Ovary (tissue), 9 donors: ENCODE measurements around the gene RETN. TPM values are rescaled to one million over a fixed set of nuclear protein-coding genes. Genes with fewer than 3 reads are reported as not detected.

Source experiments
- DNase-seq, 5 donors: peaks; one replicate each; pipeline ENCODE4 v3.0.0-alpha.2; 2019 to 2020
- H3K27ac ChIP-seq, 2 donors: fragments of 200-600 bp; one replicate each; pipeline versions ENCODE4 v1.5.1 to v1.8.0; 2019 to 2022
- H3K27me3 ChIP-seq: fragments of 200-600 bp; one replicate; pipeline ENCODE4 v1.8.0; 2022
- H3K36me3 ChIP-seq: fragments of 200-600 bp; sonication (generic); one replicate; pipeline ENCODE4 v1.5.1; 2019
- H3K4me1 ChIP-seq: one replicate; pipeline ENCODE4 v1.8.1; 2013; ENCODE audit warnings: mild to moderate bottlenecking, moderate library complexity; ENCODE audit not compliant: insufficient read depth
- H3K4me3 ChIP-seq: fragments of 200-600 bp; sonication (generic); one replicate; pipeline ENCODE4 v1.5.1; 2017
- H3K9me3 ChIP-seq, 2 donors: fragments of 200-600 bp in 1 of 2; sonication (generic) in 1 of 2; one replicate each; pipeline versions ENCODE4 v1.5.1 to v1.8.1; 2013 to 2019; ENCODE audit warnings: mild to moderate bottlenecking in 1 of 2, moderate library complexity in 1 of 2
- CTCF ChIP-seq, 3 donors: fragments of 450-650 bp in 2 of 3; fragments of 200-600 bp in 1 of 3; IDR thresholded peaks; one replicate each; pipeline versions ENCODE4 v1.5.1 to v1.8.0; 2016 to 2022; ENCODE audit warnings: antibody characterized with exemption in 3 of 3, mild to moderate bottlenecking in 1 of 3
- EP300 ChIP-seq: sonication (generic); formaldehyde crosslinking; IDR thresholded peaks from one replicate; pipeline ENCODE4 v1.6.1; 2017; ENCODE audit warnings: antibody characterized with exemption
- POLR2A ChIP-seq: fragments of 450-650 bp; IDR thresholded peaks from one replicate; pipeline ENCODE4 v1.6.1; 2017; ENCODE audit warnings: antibody characterized with exemption, mild to moderate bottlenecking, moderate library complexity
- WGBS, 3 donors: extraction: QIAGEN DNeasy Blood & Tissue Kit in 1 of 3; methylation state at CpG; one replicate each; pipeline versions ENCODE4 v1.1.5 to v1.1.7; 2013 to 2017; 5-methylcytosine and 5-hydroxymethylcytosine counted together
- intact Hi-C, 4 donors: fragments of 100-400 bp; cut with DNase I; formaldehyde crosslinking; loops; one replicate each; pipeline versions ENCODE4 v1.11.0 to v1.15.1; 2022 to 2023
- polyA plus RNA-seq, 2 donors: library from polyadenylated mRNA; stranded (reverse); fragments of 200-250 nt in 1 of 2; fragments of 350-450 nt in 1 of 2; fragmentation: Illumina TruSeq in 1 of 2; extraction: RNeasy Lipid Tissue Mini Kit (QIAGEN cat#74804) in 1 of 2; gene quantifications; one replicate each; pipeline ENCODE4 v1.2.3, GENCODE V29; 2013 to 2014
- total RNA-seq, 7 donors: library from RNA; depleted of rRNA in 2 of 7; stranded (reverse); fragments of >200 nt in 2 of 7; fragmentation: NEBNext Ultra II Directional in 3 of 7; extraction: Animal tissue kit (Norgen Biotek cat#: 25700) in 3 of 7; gene quantifications; one replicate each; pipeline versions ENCODE4 v1.1.0 to v1.2.4, GENCODE V29; 2016 to 2023
- donor health status: DM: no; HTN: no; CAD: no; lungs with moderate emphysema.
- donor health status: DM: no; HTN: no; CAD: no.
- donor health status: Bipolar disorder and iron deficiency.
- donor health status: DM: yes; HTN: yes; CAD: no.
- donor health status: DM: no; HTN: no; CAD: no.
- donor health status: DM: yes; HTN: yes; CAD: no.

RETN gene
- total and polyA plus RNA-seq, 9 donors: 0.46 to 0.52 (median 0.48) TPM; not detected in 6

DNA sequence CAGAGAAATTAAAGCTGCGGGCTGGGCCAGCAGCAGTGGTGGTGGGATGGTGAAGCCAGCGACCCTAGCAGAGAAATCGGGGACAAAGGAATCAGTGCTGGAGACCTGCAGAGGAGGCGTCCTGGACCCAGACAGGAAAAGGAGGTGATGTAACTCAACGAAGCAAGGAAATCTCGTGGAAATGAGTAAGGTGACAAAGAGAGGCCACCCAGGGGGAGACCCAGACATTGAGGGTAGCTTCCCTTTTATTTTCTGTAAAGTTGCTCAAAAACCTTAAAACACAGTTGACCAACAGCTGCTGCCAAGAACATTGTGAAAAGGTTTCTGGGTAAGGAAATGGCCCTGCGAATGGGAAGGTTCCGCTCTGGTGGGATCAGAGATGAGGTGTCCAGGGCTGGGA lies 13.3 kb upstream of the RETN start:
- H3K4me1 ChIP-seq: no peaks in the 10 kb centered on the region
- no peaks in the 10 kb centered on the region for H3K27me3 ChIP-seq
- intact Hi-C loops: no loop called here
- TF ChIP-seq EP300 (no peak), CTCF (IDR thresholded peaks at IDR 0.05) (no peak)
- DNase-seq: no peak
- no peaks in the 10 kb centered on the region for H3K9me3 ChIP-seq
- WGBS, 3 donors: 73 to 76% (median 76%) methylated on average over 8 of the region's 8 CpGs
- no peak overlapping the region for H3K4me3 ChIP-seq
- no peak overlapping the region for H3K27ac ChIP-seq
- no peaks in the 10 kb centered on the region for H3K36me3 ChIP-seq

GRCh38 chr19:7657131-7657751 lies 11.6 kb upstream of the RETN start:
- no peak overlapping the region for H3K27ac ChIP-seq
- intact Hi-C loops: no loop called here
- WGBS, 3 donors: 50 to 56% (median 55%) methylated on average over 14 of the region's 14 CpGs
- H3K36me3 ChIP-seq: no peaks in the 10 kb centered on the region
- no peak for TF ChIP-seq CTCF (IDR thresholded peaks at IDR 0.05)
- TF ChIP-seq POLR2A: no peak
- no peak for TF ChIP-seq EP300
- H3K9me3 ChIP-seq: no peaks in the 10 kb centered on the region
- H3K4me1 ChIP-seq: no peaks in the 10 kb centered on the region
- H3K27me3 ChIP-seq: no peaks in the 10 kb centered on the region
- DNase-seq: no peak
- H3K4me3 ChIP-seq: no peak overlapping the region

GRCh38 chr19:7658219-7658686 lies 10.6 kb upstream of the RETN start:
- Histone ChIP-seq H3K27me3 (no peaks in the 10 kb centered on the region), H3K27ac (no peak overlapping the region), H3K4me3 (no peak overlapping the region), H3K9me3 (no peaks in the 10 kb centered on the region), H3K4me1 (no peaks in the 10 kb centered on the region), H3K36me3 (no peaks in the 10 kb centered on the region)
- WGBS, 3 donors: 15 to 31% (median 17%) methylated on average over 9 of the region's 9 CpGs
- no peak for DNase-seq
- TF ChIP-seq EP300 (no peak), CTCF (IDR thresholded peaks at IDR 0.05) (no peak), POLR2A (no peak)
- intact Hi-C loops: no loop called here

GRCh38 chr19:7661744-7662538 lies 6.9 kb upstream of the RETN start:
- intact Hi-C loops: no loop called here
- 71 to 76% (median 71%) methylated on average over 8 of the region's 8 CpGs for WGBS, 3 donors
- no peaks in the 10 kb centered on the region for H3K27me3 ChIP-seq

More at GRCh38 chr19:7661744-7662538, 6.9 kb upstream of the RETN start:
- TF ChIP-seq EP300: no peak
- TF ChIP-seq POLR2A: no peak
- TF ChIP-seq CTCF (IDR thresholded peaks at IDR 0.05): no peak
- Histone ChIP-seq H3K27ac (no peak overlapping the region), H3K4me3 (no peak overlapping the region), H3K36me3 (no peaks in the 10 kb centered on the region), H3K9me3 (no peaks in the 10 kb centered on the region), H3K4me1 (no peaks in the 10 kb centered on the region)
- DNase-seq: no peak
